CD1c-positive myeloid dendritic cell (primary cell): ENCODE data around the gene GALNT17.

ENCODE experiments used
- DNase-seq: peaks from one replicate; pipeline ENCODE4 v3.0.0-alpha.2; 2016; ENCODE audit errors: extremely low spot score

The GALNT17 gene

DNA sequence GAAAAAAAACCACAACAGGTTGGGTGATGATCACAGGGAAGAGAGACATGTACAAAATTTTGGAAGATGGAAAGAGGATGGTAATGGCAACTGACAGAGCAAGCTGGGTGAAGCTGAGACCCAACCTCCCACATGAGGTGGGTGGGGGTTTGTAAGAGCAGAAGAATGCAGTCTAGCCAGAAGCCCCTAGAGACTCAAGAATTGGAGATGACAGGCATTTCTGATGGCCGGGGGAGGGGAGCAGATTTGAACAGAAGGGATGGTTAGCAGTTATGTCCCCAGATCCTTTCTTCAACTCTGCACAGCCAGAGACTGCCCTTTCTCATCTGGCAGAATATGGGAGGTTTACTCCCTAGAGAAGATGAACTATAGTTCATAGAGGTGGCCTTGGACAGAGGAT, 208.0 kb downstream of the GALNT17 start:
- DNase-seq, result no peak

DNA sequence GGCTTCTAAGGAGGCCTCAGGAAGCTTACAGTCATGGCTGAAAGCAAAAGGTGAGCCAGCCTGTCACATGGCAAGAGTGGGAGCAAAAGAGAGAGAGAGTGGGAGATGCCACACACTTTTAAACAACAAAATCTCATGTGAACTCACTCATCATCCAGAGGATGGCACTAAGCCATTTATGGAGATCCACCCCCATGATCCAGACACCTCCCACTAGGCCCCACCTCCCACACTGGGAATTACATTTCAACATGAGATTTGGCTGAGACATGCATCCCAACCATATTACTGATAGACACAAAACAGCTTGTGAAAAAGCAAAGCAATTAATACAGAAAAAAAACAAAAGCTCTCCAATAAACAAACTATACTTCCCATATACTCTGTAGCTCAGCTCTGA, 210.3 kb downstream of the GALNT17 start:
- no peak for DNase-seq

- DNase-seq, result no peak
These were observed 211.1 kb downstream of the GALNT17 start for GRCh38 chr7:71343039-71343438.

DNA sequence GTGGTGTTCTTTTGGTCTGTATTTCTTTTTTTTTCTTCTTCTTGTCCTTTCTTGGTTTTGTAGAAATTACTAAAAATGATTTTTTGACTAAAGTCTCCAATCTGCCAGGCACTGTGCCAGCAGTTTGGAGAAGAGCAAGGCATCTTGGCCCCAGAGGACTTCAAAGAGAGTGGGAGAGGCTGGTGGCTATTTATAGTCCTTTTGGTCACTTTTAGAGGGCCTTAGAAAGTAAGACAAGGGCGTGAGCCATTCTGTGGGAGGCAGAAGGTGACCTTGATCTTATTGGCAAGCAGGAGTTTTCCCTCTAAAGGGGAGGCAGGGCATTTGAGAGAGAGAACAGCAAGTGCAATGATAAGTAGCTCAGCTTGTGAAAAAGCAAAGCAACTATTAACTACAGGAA, 211.9 kb downstream of the GALNT17 start:
- DNase-seq, result no peak

- no peak for DNase-seq
These were observed 213.4 kb downstream of the GALNT17 start for GRCh38 chr7:71345117-71345884.

DNA sequence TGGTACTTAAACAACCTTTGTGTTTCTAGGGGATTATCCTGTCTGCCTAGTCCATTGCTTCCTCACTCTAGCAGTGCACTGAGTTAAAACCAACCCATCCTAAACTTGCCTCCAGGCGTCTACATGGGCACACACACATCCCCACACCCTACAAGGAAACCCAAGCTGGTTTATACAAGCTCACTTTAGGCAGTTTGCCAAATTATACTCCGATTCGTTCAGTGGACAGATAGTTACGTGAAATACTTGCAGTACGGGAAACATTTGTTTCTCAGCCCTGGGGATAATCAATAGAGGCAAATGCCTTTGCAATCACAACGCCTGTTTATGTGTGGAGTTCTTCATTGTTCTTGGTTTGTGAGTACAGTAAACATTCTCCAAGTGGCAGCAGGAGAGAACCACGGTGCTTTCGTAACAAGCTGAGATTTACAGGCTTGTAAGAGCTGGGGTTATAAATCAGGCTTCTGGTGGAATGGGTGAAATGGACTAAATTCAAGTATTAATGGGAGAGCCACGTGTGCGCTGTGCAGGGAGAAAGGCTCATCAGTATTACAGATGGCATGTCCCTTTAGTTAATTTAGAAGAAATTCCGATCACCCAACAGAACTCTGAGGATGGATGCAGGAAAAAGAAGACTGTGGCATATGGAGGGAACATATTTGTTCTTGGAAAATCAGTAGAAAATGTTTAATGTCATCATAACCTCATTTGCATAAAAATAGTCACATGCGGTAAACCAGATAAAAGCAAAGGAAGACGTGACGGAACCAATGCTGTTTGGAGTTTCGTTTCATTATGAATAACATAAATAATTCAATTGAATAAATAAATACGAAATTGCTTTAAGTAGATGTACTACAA, 217.1 kb downstream of the GALNT17 start:
- DNase-seq, result no peak

GRCh38 chr7:71349682-71350481, 217.9 kb downstream of the GALNT17 start:
- DNase-seq, result no peak

DNA sequence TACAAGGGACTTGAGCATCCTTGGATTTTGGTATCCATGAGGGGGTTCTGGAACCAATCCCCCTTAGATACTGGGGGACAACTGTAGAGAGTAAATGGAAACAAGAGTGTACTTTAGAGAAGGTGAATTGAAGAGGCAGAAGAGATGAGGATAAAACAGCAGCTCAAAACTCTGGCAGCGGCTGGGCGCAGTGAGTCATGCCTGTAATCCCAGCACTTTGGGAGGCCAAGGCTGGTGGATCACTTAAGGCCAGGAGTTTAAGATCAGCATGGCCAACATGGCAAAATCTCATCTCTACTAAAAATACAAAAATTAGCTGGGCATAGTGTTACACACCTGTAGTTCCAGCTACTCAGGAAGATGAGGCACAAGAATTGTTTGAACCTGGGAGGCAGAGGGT, 218.7 kb downstream of the GALNT17 start:
- no peak for DNase-seq

DNA sequence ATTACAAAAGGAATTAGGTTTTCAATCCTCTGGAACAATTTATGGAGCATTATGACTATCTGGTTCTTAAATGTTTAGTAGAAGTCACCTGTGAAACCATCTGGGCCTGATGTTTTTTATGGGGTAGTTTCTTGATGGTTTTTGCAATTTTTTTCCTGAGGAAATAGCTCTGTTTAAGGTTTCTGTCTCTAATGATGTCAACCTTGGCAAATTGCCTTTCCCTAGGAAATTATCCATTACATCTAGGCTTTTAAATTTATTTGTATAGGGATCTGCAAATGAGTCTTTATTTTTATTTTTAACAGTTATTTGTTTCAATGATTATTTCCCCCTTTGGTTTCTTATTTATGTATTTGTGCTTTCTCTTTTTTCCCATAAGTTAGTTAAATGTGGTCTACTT, 222.8 kb downstream of the GALNT17 start:
- DNase-seq, result no peak

- no peak for DNase-seq
These were observed 229.6 kb downstream of the GALNT17 start for GRCh38 chr7:71361451-71362032.

DNA sequence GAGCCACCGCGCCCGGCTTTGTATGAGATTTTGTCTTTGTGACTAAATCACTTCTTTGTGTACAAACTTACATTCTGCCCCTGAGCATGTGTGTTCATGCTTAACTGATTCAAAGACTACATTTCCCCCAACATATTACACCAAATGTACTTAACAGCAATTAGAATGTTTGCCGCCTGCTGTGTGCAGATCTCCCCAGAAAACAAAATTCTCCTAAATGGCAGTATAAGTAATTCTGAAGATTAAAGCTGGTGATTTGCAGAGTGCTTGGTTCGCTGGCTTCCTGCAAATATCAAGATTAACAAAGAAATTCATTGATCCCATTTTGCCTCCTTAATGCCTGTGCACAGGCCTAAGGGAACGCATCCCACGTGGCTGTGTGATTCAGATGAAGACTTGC, 230.3 kb downstream of the GALNT17 start:
- DNase-seq, result no peak

DNA sequence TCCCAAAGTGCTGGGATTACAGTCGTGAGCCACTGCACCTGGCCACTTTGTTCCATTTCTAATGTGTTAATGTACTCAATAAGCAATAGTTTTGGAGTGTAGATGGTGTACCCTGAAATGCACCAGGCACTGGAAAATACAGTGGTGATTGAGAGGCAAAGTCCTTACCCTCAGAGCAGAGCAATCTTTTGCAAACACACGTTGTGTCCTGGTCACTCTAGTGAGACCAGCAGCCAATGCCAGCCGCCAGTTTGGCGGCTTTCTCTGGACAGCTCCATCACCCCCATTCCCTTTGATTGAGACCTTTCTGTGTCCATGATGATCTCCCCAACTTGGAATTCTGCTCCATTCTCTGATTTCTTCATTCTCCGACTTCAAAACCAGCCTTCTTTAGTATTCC, 231.3 kb downstream of the GALNT17 start:
- no peak for DNase-seq

- no peak for DNase-seq
These were observed 231.7 kb downstream of the GALNT17 start for GRCh38 chr7:71363627-71364026.

- DNase-seq, result no peak
These were observed 232.6 kb downstream of the GALNT17 start for GRCh38 chr7:71364551-71364950.

- DNase-seq, result no peak
These were observed 241.0 kb downstream of the GALNT17 start for GRCh38 chr7:71372991-71373390.

GRCh38 chr7:71377062-71377461, 245.1 kb downstream of the GALNT17 start:
- no peak for DNase-seq

DNA sequence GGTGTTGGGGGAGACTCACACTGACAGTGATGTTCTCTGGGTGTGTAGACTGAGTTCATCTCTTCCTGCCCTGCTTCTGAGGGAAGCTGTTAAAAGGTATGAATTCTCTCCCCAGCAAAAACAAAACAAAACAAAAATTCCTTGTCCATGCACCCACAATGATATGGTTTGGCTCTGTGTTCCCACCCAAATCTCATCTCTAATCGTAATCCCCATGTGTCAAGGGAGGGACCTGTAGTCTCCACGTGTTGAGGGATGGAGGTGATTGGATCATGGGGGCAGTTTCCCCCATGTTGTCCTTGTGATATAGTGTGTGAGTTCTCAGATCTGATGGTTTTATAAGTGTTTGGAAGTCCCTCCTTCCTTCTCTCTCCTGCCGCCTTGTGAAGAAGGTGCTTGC, 245.5 kb downstream of the GALNT17 start:
- DNase-seq, result no peak

DNA sequence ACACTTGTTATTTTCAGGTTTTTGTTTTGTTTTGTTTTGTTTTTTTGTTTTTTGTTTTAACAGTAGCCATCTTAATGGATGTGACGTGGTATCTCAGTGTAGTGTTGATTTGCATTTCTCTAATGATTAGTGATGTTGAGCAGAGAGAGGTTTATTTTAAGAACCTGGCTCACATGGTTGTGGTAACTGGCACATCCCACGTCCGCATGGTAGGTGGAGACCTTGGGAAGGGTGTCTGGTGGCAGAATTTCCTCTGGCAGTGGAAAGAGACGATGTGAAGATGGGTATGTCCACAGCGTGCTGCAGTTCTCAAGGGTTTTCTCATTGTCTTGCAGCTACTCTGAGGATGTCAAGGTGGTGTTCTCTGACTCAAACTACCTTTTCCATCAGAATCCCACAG, 252.2 kb downstream of the GALNT17 start:
- no peak for DNase-seq

DNA sequence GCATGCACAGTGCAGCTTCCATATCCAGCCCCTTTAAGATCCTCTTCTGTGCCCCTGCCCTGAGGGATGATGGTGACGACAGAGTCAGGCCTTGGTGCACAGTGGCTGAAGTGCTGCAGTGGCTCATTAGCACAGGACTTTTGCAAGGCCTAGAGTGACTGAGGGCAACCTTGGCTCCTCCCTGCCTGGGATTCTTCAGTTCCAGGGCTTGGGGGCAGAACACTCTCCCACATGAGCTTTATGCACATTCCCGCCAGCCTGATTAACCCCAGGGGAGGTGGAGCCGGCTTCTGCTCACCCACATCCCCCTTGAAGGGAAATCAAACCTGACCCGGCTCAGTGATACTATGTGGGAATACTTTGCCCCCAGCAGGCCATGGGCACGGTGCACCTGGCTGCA, 253.4 kb downstream of the GALNT17 start:
- DNase-seq, result no peak

- DNase-seq, result no peak
These were observed 254.3 kb downstream of the GALNT17 start for GRCh38 chr7:71386152-71386785.

DNA sequence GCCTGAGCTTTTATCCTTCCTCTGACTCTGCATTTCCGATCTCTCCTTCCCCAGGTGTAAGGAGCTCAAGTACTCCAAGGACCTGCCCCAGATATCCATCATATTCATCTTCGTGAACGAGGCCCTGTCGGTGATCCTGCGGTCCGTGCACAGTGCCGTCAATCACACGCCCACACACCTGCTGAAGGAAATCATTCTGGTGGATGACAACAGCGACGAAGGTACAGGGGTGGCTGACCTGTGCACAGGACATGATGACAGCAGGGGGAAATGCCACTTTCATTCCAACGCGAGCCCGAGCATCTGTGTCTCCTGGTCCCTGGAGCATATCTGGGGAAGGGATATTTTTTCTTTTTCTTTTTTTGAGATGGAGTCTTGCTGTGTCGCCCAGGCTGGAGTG, 256.2 kb downstream of the GALNT17 start:
- DNase-seq, result no peak

- DNase-seq, result no peak
These were observed 258.0 kb downstream of the GALNT17 start for GRCh38 chr7:71389976-71390375.
